WI38 (cell line): ENCODE measurements around the gene GPR132.

Experiments used
- H3K4me3 ChIP-seq: 2 replicates; pipeline ENCODE4 v1.5.1; 2011; ENCODE audit warnings: low read depth, mild to moderate bottlenecking, control low read depth, low read length
- TF ChIP-seq, protein P1 (sequence below): IDR thresholded peaks from 2 replicates; pipeline ENCODE4 v1.5.1; 2012; ENCODE audit warnings: low read depth, mild to moderate bottlenecking, control low read depth, low read length

Gene GPR132

DNA sequence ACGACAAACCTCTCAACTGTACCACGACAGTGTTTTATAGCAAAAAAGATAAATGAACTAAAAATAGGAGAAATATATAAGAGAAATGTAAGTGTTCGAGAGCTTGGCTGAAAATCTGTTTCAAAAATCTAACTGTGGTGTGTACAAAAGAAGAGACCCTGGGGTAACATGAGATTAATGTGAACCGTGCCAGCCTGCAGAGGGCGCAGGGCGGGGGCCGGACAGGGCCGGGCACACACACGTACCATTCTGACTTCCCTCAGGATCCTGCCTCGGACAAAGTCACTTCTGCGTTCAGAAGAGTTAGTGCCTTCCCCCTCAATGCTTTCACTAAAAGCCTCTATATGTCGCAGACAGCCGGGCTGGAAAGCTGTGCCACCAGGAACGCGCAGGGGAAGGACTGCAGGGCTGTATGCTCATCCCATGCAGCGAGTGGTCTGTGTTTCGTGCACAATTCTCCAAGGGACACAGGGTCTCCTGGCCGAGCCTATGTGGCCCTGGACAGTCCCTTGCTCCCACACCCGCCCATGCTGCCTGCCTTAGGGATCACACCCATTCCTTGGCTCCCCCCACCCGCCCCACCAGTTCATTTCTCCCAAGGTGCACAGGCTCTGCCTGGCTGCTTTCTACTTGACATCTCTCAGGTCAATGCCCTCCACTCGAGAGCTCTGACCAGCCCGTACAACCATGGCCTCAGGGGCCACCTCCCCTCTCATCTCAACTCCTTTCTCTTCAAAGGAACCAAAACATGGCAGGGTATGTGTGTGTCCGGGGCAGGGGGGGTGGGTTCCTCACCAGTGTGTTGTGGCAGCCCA is 52.9 kb downstream of the GPR132 start:
- TF ChIP-seq, protein P1, sequence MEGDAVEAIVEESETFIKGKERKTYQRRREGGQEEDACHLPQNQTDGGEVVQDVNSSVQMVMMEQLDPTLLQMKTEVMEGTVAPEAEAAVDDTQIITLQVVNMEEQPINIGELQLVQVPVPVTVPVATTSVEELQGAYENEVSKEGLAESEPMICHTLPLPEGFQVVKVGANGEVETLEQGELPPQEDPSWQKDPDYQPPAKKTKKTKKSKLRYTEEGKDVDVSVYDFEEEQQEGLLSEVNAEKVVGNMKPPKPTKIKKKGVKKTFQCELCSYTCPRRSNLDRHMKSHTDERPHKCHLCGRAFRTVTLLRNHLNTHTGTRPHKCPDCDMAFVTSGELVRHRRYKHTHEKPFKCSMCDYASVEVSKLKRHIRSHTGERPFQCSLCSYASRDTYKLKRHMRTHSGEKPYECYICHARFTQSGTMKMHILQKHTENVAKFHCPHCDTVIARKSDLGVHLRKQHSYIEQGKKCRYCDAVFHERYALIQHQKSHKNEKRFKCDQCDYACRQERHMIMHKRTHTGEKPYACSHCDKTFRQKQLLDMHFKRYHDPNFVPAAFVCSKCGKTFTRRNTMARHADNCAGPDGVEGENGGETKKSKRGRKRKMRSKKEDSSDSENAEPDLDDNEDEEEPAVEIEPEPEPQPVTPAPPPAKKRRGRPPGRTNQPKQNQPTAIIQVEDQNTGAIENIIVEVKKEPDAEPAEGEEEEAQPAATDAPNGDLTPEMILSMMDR: no peak
- H3K4me3 ChIP-seq: no peak overlapping the region

DNA sequence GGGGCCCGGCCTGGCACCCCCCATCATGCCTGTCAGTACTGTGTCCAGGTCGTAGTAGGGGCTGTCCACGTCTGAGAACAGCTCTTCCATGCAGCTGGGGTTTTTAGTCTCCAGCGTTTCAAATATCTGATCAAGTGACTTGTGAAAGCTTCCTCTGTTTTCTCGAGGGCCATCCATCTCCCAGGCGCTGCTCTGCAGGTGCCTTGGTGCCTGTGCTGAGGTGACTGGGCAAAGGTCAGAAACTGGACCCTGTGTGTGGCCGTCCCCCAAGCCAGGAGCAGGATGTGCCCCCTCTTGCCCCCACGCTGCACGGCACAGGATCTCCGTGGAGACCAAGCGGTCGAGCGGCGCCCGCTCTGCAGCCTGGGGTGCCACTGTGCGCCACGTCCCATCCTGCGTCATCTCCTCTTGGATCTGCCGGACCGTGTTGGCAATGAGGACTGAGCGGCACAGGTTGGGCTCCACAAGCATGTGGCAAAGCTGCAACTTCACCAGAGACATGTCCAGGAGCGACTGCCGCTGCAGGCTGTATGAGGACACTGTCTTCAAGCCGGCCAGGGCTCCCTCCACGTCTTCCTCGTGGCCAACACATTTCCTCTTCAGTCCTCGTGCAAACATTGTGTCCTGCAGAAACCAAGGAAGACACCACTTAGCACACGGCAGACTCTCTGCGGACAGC is 53.8 kb downstream of the GPR132 start:
- H3K4me3 ChIP-seq: no peak overlapping the region
- TF ChIP-seq, protein P1: no peak

DNA sequence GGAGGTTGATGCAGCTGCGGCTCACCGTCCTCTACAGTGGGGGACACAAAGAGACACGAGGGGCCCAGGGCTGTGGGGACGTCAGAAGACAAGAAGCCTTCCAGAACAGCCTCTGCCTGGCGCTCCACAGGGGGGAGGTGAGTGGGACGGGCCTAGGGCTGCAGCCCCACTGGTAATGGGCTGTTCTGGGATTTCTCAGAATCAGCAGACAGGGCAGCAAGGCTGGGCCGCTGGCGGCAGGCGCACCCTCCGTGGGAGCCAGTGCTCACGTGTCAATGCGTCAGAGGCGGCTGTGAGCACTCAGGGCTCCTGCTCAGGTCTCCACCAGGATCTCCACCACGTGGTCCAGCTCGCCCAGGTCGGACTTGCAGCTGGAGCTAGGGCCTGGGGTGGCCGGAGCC is 54.3 kb downstream of the GPR132 start:
- TF ChIP-seq, protein P1: no peak
- H3K4me3 ChIP-seq: no peak overlapping the region

DNA sequence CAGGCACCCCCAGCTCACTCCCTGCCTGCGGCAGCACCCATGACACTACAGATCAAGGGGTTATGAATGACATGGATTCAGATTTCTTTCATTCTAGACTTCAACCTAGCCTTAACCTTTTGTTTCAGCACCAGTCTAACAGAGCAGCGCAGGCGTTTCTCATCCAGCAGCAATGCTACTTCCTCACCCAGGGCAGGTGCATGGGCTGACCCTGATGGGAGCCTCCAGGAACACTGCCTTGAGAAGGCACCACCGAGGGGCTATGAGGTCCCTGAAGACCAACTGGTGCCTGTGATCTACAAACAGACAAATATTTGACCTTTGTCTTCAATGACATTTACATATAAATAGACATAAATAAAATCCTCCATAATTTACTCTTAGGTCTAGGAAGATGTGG is 55.1 kb downstream of the GPR132 start:
- H3K4me3 ChIP-seq: no peak overlapping the region
- TF ChIP-seq, protein P1: no peak

DNA sequence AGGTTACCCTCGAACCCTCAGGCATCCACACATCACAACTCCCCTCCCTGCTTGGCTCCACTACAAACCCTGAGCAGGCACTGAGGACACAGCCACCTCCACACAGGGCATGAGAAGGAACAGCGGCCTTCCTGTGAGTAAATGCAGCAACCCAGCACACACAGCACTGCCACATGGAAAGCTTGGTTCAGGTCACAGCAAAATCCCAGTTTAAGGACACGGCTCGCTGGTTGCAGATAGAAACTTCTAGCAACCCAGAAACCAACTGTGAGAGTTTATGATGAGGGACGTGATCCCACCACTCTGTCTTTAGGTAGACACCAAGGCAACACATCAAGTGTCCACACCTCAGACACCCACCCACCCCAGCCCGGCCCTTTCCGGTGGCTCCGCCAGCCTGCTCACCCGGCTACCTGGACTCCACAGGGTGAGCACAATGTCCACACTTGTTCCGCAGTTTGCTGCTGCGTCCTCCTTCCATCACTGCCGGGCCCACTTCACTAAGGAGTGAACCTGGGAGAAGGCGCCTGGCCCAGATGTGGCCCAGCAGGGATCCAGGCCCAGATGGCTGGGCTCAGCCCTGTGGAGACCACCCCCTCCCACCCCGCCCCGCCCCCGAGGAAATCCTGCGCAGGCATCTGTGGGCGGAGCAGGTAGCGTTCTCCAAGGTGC is 57.5 kb downstream of the GPR132 start:
- TF ChIP-seq, protein P1: no peak
- no peak overlapping the region for H3K4me3 ChIP-seq

DNA sequence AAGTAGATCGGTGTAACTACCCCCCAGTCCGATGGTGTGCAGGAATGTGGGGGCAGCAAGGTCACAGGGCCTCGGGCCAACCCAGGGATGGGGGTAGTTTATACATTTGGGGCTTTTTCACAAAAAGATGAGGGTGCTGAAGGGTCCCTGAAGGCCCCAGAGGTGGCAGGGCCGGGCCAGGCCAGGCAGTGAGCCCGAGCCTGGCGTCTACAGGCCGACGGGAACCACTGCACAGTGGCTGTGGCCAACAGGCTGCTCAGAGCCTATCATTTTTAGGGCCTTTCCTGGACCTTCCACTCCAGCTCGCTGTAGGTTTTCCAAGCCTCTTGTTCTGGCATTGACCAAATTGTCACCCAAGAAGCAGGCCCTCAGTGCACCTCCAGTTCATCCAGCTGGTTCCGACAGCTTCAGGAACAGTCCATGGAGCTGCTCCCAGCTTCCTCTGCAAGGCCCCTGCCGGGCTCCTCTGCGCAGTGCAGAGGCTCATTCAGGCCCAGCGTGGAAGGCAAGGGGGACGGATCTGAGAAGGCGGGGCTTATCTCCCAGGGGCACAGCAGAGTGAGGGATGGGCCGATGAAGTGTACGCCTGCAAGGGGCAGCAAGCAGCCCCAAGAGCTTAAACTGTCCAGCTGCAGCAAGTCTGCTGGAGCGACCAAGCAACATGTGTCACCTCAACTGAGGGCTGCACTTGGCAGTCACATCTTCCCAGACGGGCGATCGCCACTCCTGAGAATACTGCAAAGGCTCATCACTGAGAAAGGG is 58.2 kb downstream of the GPR132 start:
- H3K4me3 ChIP-seq: no peak overlapping the region

More for the DNA sequence above, 58.2 kb downstream of the GPR132 start:
- TF ChIP-seq, protein P1: no peak
